DMS 273 (cell line): Measurements from ENCODE around the gene ADGRD1.
"Not testable (repeated sequence)": the region's sequence is repeated elsewhere in the genome, so short reads cannot be mapped to it uniquely, and the experiment has no call there.

Experiments used
- DNase-seq: peaks from one replicate; lab custom pipeline; 2025; ENCODE audit not compliant: unreplicated experiment; lab: John Stamatoyannopoulos, UW

Gene ADGRD1

DNA sequence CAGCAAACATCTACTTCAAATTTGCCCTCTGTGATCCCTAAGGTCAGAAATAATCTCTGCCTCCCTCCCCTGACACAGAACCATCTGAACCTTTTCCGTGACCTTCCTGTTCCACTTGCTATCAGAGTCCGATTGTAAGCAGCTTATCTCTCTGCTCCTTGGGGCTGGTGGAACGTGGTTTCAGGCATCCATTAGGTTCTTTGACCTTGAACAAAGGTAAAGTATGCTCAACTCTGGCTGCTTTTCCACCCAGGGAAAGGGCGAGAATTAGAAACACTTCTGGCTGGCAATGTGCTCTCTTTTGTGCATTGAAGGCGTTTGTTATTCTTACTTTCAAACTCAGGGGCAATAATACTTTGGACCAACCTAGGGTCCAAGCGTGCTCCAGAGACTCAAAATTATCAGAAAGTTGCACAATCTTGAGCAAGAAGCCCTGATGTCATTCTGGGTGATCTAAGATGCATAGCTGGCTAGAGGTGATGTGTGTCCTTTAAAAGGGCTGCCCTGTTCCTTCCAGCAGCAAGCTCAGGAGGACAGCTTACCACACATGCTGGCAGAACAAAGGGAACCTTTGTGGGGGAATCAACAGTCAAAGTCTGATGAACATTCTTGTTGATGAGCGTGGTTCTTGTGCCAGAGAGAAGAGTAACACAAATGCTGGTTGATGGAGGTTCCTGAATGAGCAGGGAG is 29.8 kb downstream of the ADGRD1 start:
- DNase-seq = no peak

DNA sequence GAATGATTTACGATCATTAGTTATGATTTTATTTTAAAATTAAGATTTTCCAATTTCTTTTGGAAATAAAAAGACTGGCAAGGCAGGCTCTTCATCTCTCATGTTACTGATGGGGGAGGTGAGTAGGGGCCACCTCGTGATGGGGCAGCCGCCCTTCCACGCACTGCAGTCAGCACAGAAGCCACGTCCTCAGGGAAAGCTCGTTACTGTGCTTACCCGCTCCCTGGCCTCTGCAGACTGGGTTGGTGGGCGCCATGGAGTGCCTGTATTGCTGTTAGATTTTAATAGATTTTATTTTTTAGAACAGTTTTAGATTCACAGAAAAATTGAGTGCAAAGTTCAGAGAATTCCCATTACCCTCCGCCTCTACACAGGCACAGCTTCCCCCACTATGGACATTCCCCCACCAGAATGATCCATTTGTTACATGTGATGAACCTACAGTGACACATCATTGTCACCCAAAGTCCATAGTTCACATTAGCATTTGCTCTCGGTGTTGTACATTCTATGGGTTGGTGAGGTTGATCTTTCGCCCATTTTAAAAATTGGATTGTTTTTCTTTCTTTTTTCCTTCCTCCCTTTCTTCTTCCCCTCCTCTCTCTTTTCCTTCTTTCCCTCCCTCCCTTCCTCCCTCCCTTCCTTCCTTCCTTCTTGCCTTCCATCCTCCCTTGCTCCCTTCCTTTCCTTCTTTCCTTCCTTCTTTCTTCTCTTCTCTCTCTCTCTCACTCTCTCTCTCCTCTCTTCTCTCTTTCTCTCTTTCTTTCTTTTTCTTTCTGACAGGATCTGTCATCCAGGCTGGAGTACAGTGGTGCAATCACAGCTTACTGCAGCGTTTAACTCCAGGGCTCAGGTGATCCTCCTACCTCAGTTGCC is 30.7 kb downstream of the ADGRD1 start:
- no peak for DNase-seq

GRCh38 chr12:130987151-130987931 is 33.6 kb downstream of the ADGRD1 start:
- DNase-seq = no peak

- DNase-seq = no peak
These were observed 34.6 kb downstream of the ADGRD1 start for GRCh38 chr12:130988261-130988660.

DNA sequence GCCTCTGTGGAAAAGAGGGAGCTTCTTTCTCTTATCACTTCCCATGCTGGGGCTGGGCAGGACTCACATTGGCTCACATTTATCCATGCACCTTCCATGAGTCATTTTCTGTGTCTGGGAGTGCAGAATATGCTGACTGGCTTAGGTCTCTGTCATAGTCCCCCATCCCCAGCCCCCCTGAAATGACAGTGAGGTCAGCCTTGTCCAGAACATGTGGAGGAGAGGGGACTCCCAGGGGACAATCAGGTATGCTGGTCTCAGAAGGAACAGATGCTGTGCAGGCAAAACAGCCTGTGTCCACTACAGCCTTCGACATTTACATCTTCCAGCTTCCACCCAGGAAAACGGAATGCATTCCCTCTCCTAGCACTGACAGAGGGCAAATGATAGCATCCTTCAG is 35.0 kb downstream of the ADGRD1 start:
- DNase-seq = no peak

DNA sequence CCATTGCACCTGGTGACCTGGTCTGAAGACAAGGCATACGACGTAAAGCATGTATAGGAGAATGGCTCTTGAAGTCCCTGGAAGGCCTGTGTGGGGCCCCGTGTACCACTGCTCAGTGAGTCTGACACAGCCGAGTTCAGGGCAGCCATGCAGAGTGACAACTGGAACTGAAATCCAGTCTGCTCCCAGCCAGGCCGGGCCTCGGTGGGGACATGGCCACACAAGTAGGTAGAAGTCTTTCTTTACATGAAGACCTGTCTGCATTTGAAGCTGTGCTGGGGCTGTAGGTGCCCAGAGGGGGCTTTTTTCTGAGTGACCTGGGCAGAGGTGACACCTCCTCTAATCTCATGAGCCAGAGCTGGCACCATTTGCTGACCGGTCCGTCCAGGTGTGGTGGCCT is 35.7 kb downstream of the ADGRD1 start:
- DNase-seq = no peak

GRCh38 chr12:130990034-130990433 is 36.3 kb downstream of the ADGRD1 start:
- DNase-seq = no peak

DNA sequence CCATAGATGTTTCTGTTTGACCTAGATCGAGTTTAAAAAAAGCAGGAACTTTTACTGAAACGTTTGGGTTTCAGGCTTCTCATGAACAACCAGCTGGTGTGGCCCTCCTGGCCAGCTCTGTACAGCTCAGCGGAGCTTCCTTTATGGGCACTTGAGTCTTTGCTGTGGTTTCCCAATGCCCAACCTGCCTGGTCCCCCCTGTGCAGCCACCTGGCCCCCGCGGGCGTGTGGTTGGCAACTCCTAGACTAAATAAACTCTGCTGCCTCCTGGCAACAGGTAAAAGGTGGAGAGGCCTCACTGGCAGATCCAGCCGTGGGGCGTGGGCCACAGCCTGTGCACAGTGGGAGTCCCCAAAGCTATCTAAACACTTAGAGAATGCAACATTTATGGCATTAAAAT is 38.7 kb downstream of the ADGRD1 start:
- no peak for DNase-seq

- no peak for DNase-seq
These were observed 39.4 kb downstream of the ADGRD1 start for GRCh38 chr12:130992979-130993538.

DNA sequence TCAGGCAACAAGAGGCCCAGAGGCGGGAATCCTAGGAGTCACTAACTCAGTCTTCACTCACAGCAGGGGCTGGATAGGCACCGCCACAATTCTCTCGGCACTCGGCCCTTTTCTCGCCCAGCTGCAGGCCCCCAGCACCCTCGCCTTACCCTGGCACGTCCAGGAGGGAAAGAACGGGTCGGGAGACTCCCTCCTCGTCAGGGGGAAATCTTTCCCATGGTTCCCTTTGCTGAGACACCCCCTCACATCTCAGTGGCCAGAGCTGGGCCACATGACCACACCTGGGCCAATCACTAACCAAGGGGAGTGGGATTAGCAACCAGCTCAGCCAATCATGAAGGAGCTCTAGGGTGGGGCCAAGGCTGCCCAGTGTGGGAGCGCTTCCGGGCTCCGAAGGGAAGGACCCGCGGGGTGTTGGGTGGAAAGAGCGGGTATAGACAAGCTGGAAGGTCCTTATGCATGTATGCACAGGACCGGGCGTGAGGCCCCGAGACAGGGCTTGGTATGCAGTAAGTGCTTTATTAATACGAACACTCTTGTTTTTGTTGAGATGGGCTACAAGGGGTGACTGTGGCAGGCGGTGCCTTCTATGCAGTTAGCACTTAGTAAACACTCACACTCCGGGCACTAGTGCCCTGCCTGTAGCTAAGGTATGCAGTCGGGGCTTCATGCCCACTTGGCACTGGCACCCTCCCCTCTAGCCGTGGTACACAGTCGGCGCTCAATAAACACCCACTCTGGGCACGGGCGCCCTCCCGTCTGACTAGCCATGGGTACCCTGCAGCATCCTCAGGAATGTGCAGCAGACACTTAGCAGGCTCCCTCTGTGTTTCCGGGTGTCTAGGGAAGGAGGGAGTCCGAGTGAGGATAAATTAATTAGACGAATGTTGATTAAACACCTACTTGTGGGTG is 40.3 kb downstream of the ADGRD1 start:
- no peak for DNase-seq

DNA sequence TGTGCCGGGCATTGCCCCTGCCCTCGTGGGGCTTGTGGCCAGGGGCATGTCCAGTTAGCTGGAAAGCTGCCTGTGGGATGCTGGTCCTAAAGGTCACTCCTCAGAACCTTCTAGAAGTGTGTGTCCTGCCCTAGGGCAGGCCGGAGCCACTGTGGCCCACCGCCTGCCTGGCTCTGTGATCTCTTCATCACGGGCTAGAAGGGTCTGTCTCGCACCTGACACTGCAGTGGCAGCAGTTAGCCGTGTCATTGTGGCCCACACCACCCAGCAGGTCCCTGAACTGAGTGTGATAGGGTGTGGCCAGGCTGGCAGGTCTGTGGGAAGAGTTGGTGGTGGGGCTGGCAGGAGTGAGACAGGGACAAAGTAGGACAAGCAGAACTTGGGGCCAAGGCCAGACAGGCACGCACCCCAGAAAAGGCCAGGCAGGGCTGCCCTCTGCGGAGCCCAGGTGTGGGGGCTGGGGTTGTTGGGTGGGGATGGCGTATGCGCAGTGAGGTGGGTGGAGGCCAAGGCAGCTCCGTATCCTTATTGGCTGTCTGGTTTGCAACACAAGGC is 41.2 kb downstream of the ADGRD1 start:
- no peak for DNase-seq

- not testable (repeated sequence) for DNase-seq
These were observed 41.8 kb downstream of the ADGRD1 start for GRCh38 chr12:130995386-130995969.

- DNase-seq = no peak
These were observed 44.4 kb downstream of the ADGRD1 start for GRCh38 chr12:130998136-130998535.

- DNase-seq = no peak
These were observed 46.3 kb downstream of the ADGRD1 start for GRCh38 chr12:131000000-131000486.

DNA sequence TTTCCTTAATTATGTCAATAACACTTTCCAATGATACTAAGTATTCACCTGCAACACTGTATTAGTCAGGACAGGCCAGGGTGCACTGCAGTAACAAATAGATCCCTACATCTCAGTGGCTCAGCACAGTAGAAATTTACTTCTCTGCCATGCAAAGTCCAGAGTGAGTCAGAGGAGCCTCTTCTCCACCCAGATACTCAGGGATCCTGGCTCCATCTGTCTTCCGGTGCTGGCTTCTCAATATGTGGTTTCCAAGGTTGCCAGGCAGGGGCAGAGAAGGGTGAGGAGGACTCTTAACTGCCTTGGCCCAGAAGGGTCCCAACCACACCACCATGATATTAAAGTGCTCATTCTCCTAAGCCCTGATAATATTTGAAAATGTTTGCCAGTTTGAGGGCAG is 47.8 kb downstream of the ADGRD1 start:
- peak; percentile 16 for DNase-seq

- DNase-seq = no peak
These were observed 48.5 kb downstream of the ADGRD1 start for GRCh38 chr12:131002216-131002631.

- no peak for DNase-seq
These were observed 49.5 kb downstream of the ADGRD1 start for GRCh38 chr12:131003036-131003715.

- no peak for DNase-seq
These were observed 50.0 kb downstream of the ADGRD1 start for GRCh38 chr12:131003716-131004045.

- DNase-seq = no peak
These were observed 50.5 kb downstream of the ADGRD1 start for GRCh38 chr12:131004166-131004565.
